WTC11 (cell line): ENCODE measurements around the gene FHL1. TPM values are rescaled to one million over a fixed set of nuclear protein-coding genes. Genes with fewer than 3 reads are reported as not detected.

ENCODE experiments used
- ATAC-seq: fragments of 200-7000 bp; cut with Tn5 transposase; 2 replicates; pipeline ENCODE4 v1.10.0; 2021; ENCODE audit warnings: mild to moderate bottlenecking, moderate library complexity
- CTCF ChIA-PET: fragments of 300-600 bp; sonication (Branson Sonifier 250); formaldehyde crosslinking; loops from one replicate; lab custom pipeline; 2021; ENCODE audit warnings: antibody characterized with exemption; lab: Charles Lee
- POLR2A ChIA-PET: fragments of 350-600 bp; sonication (Branson Sonifier 250); formaldehyde crosslinking; loops from one replicate; lab custom pipeline; 2021; ENCODE audit warnings: antibody characterized with exemption; lab: Charles Lee
- DNase-seq: peaks from one replicate; pipeline ENCODE4 v3.0.0; 2021; ENCODE audit warnings: low spot score
- H3K27ac Mint-ChIP-seq: 2 replicates; pipeline ENCODE4 v1.8.0; 2021; ENCODE audit warnings: mixed read lengths
- H3K27me3 Mint-ChIP-seq: 2 replicates; pipeline ENCODE4 v1.8.0; 2021; ENCODE audit warnings: low read depth, mild to moderate bottlenecking, moderate library complexity, mixed read lengths
- H3K36me3 Mint-ChIP-seq: 2 replicates; pipeline ENCODE4 v1.8.0; 2021; ENCODE audit warnings: mixed read lengths
- H3K4me1 Mint-ChIP-seq: 2 replicates; pipeline ENCODE4 v1.8.0; 2022; ENCODE audit warnings: mixed read lengths
- H3K4me3 Mint-ChIP-seq: 2 replicates; pipeline ENCODE4 v1.8.0; 2021; ENCODE audit warnings: mild to moderate bottlenecking, moderate library complexity, mixed read lengths
- H3K9me3 Mint-ChIP-seq: 2 replicates; pipeline ENCODE4 v1.8.0; 2021; ENCODE audit warnings: mixed read lengths
- ARID4B ChIP-seq: sonication (generic); formaldehyde crosslinking; IDR thresholded peaks from 2 replicates; pipeline ENCODE4 v1.8.0; 2023; ENCODE audit warnings: missing genetic modification reagents, mild to moderate bottlenecking, borderline replicate concordance
- ATF1 ChIP-seq: sonication (generic); formaldehyde crosslinking; IDR thresholded peaks from 2 replicates; pipeline ENCODE4 v1.8.1; 2023; ENCODE audit warnings: mild to moderate bottlenecking, moderate library complexity, missing genetic modification reagents
- CREM ChIP-seq: sonication (generic); formaldehyde crosslinking; IDR thresholded peaks from 2 replicates; pipeline ENCODE4 v1.8.1; 2022; ENCODE audit warnings: mild to moderate bottlenecking, missing genetic modification reagents, moderate library complexity
- E2F1 ChIP-seq: sonication (generic); formaldehyde crosslinking; IDR thresholded peaks from 2 replicates; pipeline ENCODE4 v1.8.0; 2022; ENCODE audit warnings: mild to moderate bottlenecking, missing genetic modification reagents
- EMX1 ChIP-seq: fragments of 250-450 bp; sonication (Bioruptor Pico); IDR thresholded peaks from 2 replicates; pipeline ENCODE4 v1.8.0; 2021; ENCODE audit warnings: mild to moderate bottlenecking
- ERG ChIP-seq: fragments of 250-450 bp; sonication (Bioruptor Pico); IDR thresholded peaks from 2 replicates; pipeline ENCODE4 v1.8.0; 2021; ENCODE audit warnings: mild to moderate bottlenecking
- FOXP1 ChIP-seq: sonication (generic); formaldehyde crosslinking; IDR thresholded peaks from 2 replicates; pipeline ENCODE4 v1.8.0; 2022; ENCODE audit warnings: missing genetic modification reagents, mild to moderate bottlenecking, moderate library complexity, borderline replicate concordance
- GTF2I ChIP-seq: fragments of 250-450 bp; sonication (Bioruptor Pico); conservative IDR thresholded peaks from 2 replicates; pipeline ENCODE4 v1.4.0; 2021; ENCODE audit warnings: mild to moderate bottlenecking
- JAZF1 ChIP-seq: fragments of 250-450 bp; sonication (Bioruptor Pico); IDR thresholded peaks from 2 replicates; pipeline ENCODE4 v1.9.0; 2021; ENCODE audit warnings: moderate library complexity, mild to moderate bottlenecking, inconsistent platforms
- JUN ChIP-seq: sonication (generic); formaldehyde crosslinking; IDR thresholded peaks from 2 replicates; pipeline ENCODE4 v1.8.0; 2023; ENCODE audit warnings: mild to moderate bottlenecking, missing genetic modification reagents
- KAT7 ChIP-seq: sonication (generic); formaldehyde crosslinking; IDR thresholded peaks from 2 replicates; pipeline ENCODE4 v1.8.1; 2023; ENCODE audit warnings: missing genetic modification reagents, mild to moderate bottlenecking, borderline replicate concordance
- NFATC4 ChIP-seq: fragments of 250-450 bp; sonication (Bioruptor Pico); IDR thresholded peaks from 2 replicates; pipeline ENCODE4 v1.9.0; 2021; ENCODE audit warnings: mild to moderate bottlenecking
- NFYB ChIP-seq: sonication (generic); formaldehyde crosslinking; conservative IDR thresholded peaks from 2 replicates; pipeline ENCODE4 v1.8.0; 2022; ENCODE audit warnings: low read depth, missing genetic modification reagents
- NR1H2 ChIP-seq: sonication (generic); formaldehyde crosslinking; IDR thresholded peaks from 2 replicates; pipeline ENCODE4 v1.9.0; 2021; ENCODE audit warnings: mild to moderate bottlenecking, moderate library complexity, missing genetic modification reagents
- SP1 ChIP-seq: sonication (generic); formaldehyde crosslinking; conservative IDR thresholded peaks from 2 replicates; pipeline ENCODE4 v1.8.1; 2022; ENCODE audit warnings: missing genetic modification reagents
- ZNF138 ChIP-seq: sonication (generic); formaldehyde crosslinking; conservative IDR thresholded peaks from 2 replicates; pipeline ENCODE4 v1.8.1; 2022; ENCODE audit warnings: mild to moderate bottlenecking, moderate library complexity, missing genetic modification reagents
- ZNF263 ChIP-seq: sonication (generic); formaldehyde crosslinking; IDR thresholded peaks from 2 replicates; pipeline ENCODE4 v1.8.1; 2022; ENCODE audit warnings: low read depth, mild to moderate bottlenecking, moderate library complexity, missing genetic modification reagents
- total RNA-seq: library from RNA; stranded (reverse); gene quantifications from 3 replicates; pipeline ENCODE4 v1.2.3, GENCODE V29; 2021
- TF ChIP-seq, protein P1 (sequence below): fragments of 200-600 bp; IDR thresholded peaks from 2 replicates; pipeline ENCODE4 v1.8.0; 2022; ENCODE audit warnings: antibody characterized with exemption
- TF ChIP-seq, protein P2 (sequence below): sonication (generic); formaldehyde crosslinking; IDR thresholded peaks from 2 replicates; pipeline ENCODE4 v1.8.1; 2023; ENCODE audit warnings: mild to moderate bottlenecking, missing genetic modification reagents, moderate library complexity
- TF ChIP-seq, protein P3 (sequence below): sonication (generic); formaldehyde crosslinking; conservative IDR thresholded peaks from 2 replicates; pipeline ENCODE4 v1.8.1; 2022; ENCODE audit warnings: mild to moderate bottlenecking, missing genetic modification reagents
- TF ChIP-seq, protein P4 (sequence below): sonication (generic); formaldehyde crosslinking; IDR thresholded peaks from 2 replicates; pipeline ENCODE4 v1.8.1; 2022; ENCODE audit warnings: mild to moderate bottlenecking, moderate library complexity, missing genetic modification reagents

The FHL1 gene
- total RNA-seq, 1 experiment from 2014 or later: 43.5 TPM

DNA sequence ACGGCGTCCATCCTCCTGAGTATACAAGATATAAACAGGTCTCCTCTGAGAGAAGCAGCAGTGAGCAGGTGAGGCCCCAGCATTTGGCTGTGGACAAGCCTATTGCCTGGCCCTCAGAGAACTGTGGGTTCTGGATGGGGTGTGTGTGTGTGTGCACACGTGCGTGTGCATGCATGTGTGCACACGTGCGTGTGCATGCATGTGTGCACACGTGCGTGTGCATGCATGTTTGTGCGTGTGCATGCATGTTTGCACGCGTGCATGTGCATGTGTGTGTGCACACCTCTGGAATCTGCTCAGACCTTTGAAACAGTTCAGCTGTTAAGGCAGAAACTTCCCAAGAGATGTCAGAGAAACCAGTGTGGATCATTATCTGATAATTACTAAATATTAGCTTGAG is 22.2 kb upstream of the FHL1 start (continued):
- no peak for TF ChIP-seq CREM
- no peak for TF ChIP-seq FOXP1
- no peak for TF ChIP-seq NFYB (CRISPR knock-in tag)
- TF ChIP-seq, protein P1, sequence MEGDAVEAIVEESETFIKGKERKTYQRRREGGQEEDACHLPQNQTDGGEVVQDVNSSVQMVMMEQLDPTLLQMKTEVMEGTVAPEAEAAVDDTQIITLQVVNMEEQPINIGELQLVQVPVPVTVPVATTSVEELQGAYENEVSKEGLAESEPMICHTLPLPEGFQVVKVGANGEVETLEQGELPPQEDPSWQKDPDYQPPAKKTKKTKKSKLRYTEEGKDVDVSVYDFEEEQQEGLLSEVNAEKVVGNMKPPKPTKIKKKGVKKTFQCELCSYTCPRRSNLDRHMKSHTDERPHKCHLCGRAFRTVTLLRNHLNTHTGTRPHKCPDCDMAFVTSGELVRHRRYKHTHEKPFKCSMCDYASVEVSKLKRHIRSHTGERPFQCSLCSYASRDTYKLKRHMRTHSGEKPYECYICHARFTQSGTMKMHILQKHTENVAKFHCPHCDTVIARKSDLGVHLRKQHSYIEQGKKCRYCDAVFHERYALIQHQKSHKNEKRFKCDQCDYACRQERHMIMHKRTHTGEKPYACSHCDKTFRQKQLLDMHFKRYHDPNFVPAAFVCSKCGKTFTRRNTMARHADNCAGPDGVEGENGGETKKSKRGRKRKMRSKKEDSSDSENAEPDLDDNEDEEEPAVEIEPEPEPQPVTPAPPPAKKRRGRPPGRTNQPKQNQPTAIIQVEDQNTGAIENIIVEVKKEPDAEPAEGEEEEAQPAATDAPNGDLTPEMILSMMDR: no peak
- TF ChIP-seq ATF1: no peak
- no peak for TF ChIP-seq JAZF1 (CRISPR knock-in tag)
- TF ChIP-seq ZNF263 (CRISPR knock-in tag): no peak
- TF ChIP-seq NR1H2 (CRISPR knock-in tag): no peak

DNA sequence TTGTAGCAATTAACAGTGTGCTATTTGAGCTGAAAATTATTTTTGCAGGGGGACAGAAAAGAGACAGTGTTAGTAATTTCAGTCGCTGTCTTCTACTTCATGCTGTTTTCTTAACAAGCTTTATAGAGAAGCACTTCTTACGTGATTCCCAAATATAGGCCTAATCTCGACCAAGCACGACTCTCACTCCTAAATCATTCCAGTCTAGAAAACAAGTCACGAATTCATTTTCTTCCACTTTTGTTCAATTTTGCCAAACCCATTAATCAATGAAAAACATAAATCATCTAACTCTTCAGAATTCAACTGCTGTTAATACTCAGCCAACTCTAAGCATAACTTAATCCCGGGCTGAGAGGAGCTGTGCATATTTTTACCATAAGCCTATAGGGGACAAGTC is 21.0 kb upstream of the FHL1 start:
- TF ChIP-seq ZNF138 (CRISPR knock-in tag): no peak
- TF ChIP-seq, protein P2, sequence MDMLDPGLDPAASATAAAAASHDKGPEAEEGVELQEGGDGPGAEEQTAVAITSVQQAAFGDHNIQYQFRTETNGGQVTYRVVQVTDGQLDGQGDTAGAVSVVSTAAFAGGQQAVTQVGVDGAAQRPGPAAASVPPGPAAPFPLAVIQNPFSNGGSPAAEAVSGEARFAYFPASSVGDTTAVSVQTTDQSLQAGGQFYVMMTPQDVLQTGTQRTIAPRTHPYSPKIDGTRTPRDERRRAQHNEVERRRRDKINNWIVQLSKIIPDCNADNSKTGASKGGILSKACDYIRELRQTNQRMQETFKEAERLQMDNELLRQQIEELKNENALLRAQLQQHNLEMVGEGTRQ (CRISPR knock-in tag): no peak
- TF ChIP-seq GTF2I (CRISPR knock-in tag): no peak
- TF ChIP-seq SP1: no peak
- Mint-ChIP-seq H3K4me3 (no peak overlapping the region), H3K4me1 (no peaks in the 10 kb centered on the region), H3K27ac (no peak overlapping the region), H3K36me3 (no peaks in the 10 kb centered on the region), H3K9me3 (no peaks in the 10 kb centered on the region), H3K27me3 (no peaks in the 10 kb centered on the region; the same call in 1 of the 2 replicates)
- ATAC-seq: no peak
- ChIA-PET POLR2A (no interaction called here), CTCF (no interaction called here)
- no peak for DNase-seq

- no peaks in the 10 kb centered on the region for H3K4me1 Mint-ChIP-seq
- CTCF ChIA-PET: no interaction called here
- no peaks in the 10 kb centered on the region for H3K36me3 Mint-ChIP-seq
- H3K27me3 Mint-ChIP-seq: no peaks in the 10 kb centered on the region; the same call in 1 of the 2 replicates
- ATAC-seq: no peak
- TF ChIP-seq E2F1 (CRISPR knock-in tag) (no peak), ZNF263 (CRISPR knock-in tag) (no peak), CREM (no peak), ERG (CRISPR knock-in tag) (no peak), KAT7 (CRISPR knock-in tag) (no peak), SP1 (no peak), EMX1 (CRISPR knock-in tag) (no peak), ARID4B (no peak), NFATC4 (CRISPR knock-in tag) (no peak), JUN (CRISPR knock-in tag) (no peak)
- TF ChIP-seq, protein P3, sequence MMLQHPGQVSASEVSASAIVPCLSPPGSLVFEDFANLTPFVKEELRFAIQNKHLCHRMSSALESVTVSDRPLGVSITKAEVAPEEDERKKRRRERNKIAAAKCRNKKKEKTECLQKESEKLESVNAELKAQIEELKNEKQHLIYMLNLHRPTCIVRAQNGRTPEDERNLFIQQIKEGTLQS (CRISPR knock-in tag): no peak
- TF ChIP-seq, protein P4, sequence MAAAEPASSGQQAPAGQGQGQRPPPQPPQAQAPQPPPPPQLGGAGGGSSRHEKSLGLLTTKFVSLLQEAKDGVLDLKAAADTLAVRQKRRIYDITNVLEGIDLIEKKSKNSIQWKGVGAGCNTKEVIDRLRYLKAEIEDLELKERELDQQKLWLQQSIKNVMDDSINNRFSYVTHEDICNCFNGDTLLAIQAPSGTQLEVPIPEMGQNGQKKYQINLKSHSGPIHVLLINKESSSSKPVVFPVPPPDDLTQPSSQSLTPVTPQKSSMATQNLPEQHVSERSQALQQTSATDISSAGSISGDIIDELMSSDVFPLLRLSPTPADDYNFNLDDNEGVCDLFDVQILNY (CRISPR knock-in tag): no peak
- POLR2A ChIA-PET: no interaction called here
- no peak overlapping the region for H3K4me3 Mint-ChIP-seq
- H3K9me3 Mint-ChIP-seq: no peaks in the 10 kb centered on the region
- H3K27ac Mint-ChIP-seq: no peak overlapping the region
- DNase-seq: no peak
Measured at GRCh38 chrX:136126872-136127406, 20.4 kb upstream of the FHL1 start.
